GM21576 (cell line): ENCODE data around the gene LSM2.
A peak's percentile ranks its signal among the peaks of the same experiment; 100 is the strongest.

ENCODE experiments used
- ATAC-seq: cut with Tn5 transposase; IDR thresholded peaks from one replicate; pipeline ENCODE4 v1.9.1; 2021; ENCODE audit warnings: mild to moderate bottlenecking, moderate library complexity; ENCODE audit not compliant: unreplicated experiment

The LSM2 gene

GRCh38 chr6:31777667-31778050, 29.1 kb downstream of the LSM2 start:
- ATAC-seq = no peak

DNA sequence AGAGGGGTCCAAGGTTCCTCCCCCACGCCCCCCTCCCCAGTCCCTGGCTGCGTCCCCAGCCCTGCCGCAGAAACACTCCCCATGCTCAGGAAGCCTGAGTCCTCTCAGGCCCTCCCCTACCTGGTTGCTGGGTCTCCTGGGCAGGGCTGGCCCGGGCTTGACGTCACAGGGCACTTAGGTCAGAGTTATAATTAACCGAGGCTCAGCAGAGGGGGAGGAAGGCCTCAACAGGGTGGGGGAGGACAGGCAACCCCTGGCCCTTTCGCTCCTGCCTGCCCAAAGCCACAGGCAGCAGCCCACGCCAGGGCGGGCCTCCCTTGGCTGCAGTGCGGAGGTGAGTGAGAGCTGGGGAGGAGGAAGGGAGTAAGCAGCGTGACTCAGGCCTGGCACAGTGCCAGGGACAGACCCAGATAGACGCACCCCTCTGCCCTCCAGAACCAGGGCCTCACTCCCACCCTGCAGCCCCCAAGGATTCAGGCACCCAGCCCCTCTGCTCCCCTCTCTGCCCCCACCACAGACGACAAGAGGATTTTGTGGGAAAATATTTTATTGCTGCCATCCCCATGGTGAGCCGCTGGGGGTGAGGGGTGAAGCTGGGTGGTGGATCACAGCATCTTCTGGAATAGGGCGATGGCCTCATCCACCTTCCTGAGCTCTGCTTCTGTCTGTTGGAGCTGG, 29.6 kb downstream of the LSM2 start, which contains the start of gene VWA7:
TSS of gene VWA7 (minus strand) at position 340 of the 678 bp plus-strand sequence. CDS start 549 bp downstream, outside the sequence.
- ATAC-seq = peak; percentile 69

- ATAC-seq = no peak
Measured at GRCh38 chr6:31776485-31776988, 30.2 kb downstream of the LSM2 start.

GRCh38 chr6:31775633-31776484, 30.9 kb downstream of the LSM2 start:
- ATAC-seq = no peak

DNA sequence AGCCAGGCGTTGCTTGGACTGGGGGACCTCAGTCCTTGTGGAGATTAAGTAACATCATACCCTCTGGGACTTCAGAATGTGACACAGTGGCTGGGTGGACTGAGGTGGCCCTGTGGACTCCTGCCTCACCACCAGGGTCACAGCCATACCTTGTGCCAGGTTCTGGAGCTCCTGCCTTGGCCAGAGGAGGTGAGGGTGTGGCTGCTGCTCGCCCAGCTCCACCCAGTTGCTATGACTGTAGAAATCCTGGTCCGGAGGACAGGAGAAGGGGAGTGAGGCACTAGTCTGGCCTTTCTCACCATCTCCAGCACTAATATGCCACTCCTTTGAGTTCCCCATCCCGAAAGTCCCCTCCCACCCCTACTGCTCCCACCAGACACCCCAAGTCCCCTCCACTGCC, 31.6 kb downstream of the LSM2 start:
- ATAC-seq = no peak

DNA sequence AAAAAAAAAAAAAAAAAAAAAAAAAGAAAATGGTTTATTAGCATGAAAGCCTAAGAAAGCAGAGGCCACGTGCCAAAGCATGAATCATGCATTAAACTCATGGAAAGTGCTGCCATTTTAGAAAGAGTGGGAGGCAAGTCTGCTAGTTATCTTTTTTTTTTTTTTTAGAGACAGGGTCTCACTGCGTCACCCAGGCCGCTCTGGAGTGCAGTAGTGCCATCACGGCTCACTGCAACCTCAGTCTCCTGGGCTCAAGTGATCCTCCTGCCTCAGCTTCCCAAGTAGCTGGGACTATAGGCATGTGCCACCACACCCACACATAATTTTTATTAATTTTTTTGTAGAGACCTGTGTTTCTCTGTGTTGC, 34.8 kb downstream of the LSM2 start:
- no peak for ATAC-seq

GRCh38 chr6:31770860-31771259, 35.9 kb downstream of the LSM2 start:
- no peak for ATAC-seq

- no peak for ATAC-seq
Measured at GRCh38 chr6:31769684-31770371, 36.9 kb downstream of the LSM2 start.

DNA sequence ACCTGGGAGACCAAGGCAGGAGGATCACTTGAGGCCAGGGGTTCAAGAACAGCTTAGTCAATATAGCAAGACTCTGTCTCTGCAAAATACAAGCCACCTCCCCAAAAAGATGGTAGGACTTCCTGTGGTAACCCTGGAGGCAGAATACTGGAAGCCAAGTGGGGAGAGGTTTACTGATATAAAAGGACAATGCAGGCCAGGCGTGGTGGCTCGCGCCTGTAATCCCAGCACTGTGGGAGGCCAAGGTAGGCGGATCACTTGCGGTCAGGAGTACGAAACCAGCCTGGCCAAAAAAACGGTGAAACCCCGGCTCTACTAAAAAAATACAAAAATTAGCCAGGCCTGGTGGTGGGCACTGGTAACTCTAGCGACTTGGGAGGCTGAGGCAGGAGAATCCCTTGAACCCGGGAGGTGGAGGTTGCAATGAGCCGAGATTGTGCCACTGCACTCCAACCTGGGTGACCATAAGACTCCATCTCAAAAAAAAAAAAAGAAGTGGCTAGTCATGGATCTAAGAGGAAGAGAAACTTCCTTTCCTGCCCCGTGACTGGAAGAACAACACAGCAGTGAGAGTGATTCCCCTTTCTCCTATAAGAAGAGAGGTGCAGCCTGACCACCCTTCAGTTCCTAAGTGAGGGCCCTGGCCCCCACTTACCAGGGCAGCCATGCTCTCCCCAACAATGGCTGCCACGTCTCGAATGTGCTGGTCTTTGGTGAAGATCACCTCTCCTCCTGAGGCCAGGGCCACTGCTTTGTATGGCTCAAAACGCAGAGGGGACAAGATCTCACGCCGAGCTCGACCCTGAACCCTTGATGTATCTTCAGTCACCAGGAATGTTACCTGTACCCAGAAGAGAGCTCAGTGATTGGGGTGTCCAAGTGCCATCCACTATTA, 38.2 kb downstream of the LSM2 start:
- no peak for ATAC-seq

- no peak for ATAC-seq
Measured at GRCh38 chr6:31767096-31767645, 39.6 kb downstream of the LSM2 start.

DNA sequence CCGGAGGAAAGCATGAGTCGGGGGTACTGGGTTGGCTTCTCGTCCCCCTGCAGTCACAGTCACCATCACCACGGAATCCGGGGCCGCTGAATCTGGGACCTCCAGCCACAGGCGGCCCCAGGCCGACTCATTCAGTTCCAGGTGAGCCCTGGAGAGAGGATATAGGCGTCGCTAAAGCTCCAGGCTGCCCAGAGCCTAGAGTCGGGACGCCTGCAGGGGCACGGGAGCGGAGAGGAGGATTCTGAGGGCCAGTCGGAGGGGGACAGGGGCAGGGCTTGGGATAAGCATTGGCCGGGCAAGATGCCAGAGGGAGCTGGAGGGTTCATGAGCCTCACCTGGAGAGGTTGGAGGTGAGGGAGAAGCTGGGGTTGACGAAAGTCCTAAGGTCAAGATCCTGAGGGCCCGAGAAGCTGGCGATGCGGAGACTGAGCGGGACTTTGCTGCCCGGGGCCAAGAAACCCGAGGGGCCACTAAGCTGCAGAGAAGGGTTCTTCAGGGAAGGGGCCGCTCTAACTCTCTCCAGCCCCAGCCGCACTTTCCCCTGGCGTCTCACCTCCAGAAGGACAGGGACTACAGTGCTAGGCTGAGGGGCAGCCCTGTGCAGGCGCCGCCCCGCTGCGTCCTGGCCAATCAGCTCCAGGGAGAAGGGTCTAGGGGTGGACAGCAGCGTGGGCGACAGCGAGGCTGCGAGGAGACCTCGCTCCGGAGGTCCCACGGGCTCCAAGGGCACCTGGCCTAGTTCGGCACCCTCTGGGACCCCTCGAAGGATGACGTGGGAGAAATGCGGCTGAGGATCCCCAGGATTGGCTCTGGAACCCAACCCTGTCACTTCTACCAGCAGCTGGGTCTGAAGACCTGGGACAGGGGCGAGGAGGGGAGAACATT, 40.6 kb downstream of the LSM2 start:
- ATAC-seq = no peak

GRCh38 chr6:31765559-31765909, 41.2 kb downstream of the LSM2 start:
- no peak for ATAC-seq

DNA sequence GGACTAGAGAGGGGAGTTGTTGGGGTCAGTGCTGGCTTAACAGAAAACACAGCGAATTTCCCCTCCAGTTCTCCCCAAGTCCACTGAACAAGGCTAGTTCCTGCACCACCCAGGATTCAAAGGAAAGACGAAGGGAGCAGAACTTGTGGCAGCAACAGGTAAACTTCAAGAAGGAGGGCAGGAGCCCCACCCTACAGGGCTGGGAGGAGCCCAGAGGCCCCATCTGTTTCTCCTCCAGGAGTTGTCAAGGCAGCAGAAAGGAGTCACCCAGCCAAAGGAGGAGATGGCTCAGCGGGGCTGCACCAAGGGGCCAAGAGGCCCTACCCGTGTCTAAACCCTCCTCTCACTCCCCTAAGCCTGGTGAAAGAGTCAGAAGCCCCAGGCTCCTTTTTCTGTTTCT, 42.6 kb downstream of the LSM2 start:
- no peak for ATAC-seq

GRCh38 chr6:31763619-31763940, 43.2 kb downstream of the LSM2 start:
- no peak for ATAC-seq

GRCh38 chr6:31762878-31763618, 43.7 kb downstream of the LSM2 start:
- ATAC-seq = no peak

GRCh38 chr6:31762356-31762755, 44.4 kb downstream of the LSM2 start, which contains the start of gene SAPCD1:
SAPCD1 (plus strand) TSS chr6:31762656; CDS start chr6:31763055, 399 bp downstream.
- ATAC-seq = no peak

GRCh38 chr6:31761343-31761742, 45.4 kb downstream of the LSM2 start:
- no peak for ATAC-seq

- ATAC-seq = no peak
Measured at GRCh38 chr6:31760790-31761189, 46.0 kb downstream of the LSM2 start.

DNA sequence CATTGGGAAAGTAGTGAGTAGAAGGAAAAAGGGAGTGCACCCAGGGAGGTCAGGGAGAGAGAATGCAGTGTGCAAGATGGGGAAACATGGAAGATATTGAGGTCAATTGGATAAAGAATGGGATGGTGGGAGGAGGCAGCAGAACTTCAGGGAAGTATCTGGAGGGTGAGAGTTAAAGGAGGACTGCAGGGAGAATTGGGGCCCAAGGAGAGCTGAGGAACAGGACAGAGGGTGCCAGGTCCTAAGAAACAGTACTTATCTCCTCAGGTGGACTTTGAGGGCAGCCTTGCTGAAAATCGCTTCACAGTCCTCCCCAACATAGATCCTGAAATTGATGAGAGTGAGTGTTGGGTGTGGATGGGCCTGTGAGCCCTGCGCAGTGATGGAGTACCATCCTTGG, 48.5 kb downstream of the LSM2 start:
- ATAC-seq = no peak
